CD14-positive monocyte (primary cell): Measurements from ENCODE around the gene ASTN2. TPM values are rescaled to one million over a fixed set of nuclear protein-coding genes. Genes with fewer than 3 reads are reported as not detected.

Experiments used
- DNase-seq, 3 donors: peaks; one replicate each; pipeline ENCODE4 v3.0.0-alpha.2; 2011 to 2022
- H2AFZ ChIP-seq: 2 replicates; pipeline ENCODE4 v1.6.0; 2012; ENCODE audit warnings: mild to moderate bottlenecking, low read depth, low read length, inconsistent platforms; ENCODE audit not compliant: insufficient read depth, poor library complexity, severe bottlenecking
- H3K27ac ChIP-seq, 2 donors: 1 replicate in 1 of 2; 2 replicates in 1 of 2; pipeline ENCODE4 v1.5.1; 2012 to 2013; ENCODE audit warnings: low read length in 2 of 2, control low read depth in 1 of 2, inconsistent platforms in 1 of 2, low read depth in 1 of 2, mild to moderate bottlenecking in 1 of 2
- H3K27me3 ChIP-seq, 2 donors: one replicate each; pipeline versions ENCODE4 v1.6.0 to v1.6.1; 2011 to 2013; ENCODE audit warnings: low read length in 2 of 2; ENCODE audit not compliant: control insufficient read depth in 2 of 2, insufficient read depth in 2 of 2
- H3K36me3 ChIP-seq, 2 donors: replicated peaks in 1 of 2; 1 replicate in 1 of 2; 2 replicates in 1 of 2; pipeline versions ENCODE4 v1.5.1 to v1.6.1; 2012 to 2013; ENCODE audit warnings: low read length in 2 of 2, control low read depth in 1 of 2, inconsistent platforms in 1 of 2, mild to moderate bottlenecking in 1 of 2; ENCODE audit not compliant: insufficient read depth in 2 of 2, control insufficient read depth in 1 of 2
- H3K4me1 ChIP-seq, 2 donors: 1 replicate in 1 of 2; 2 replicates in 1 of 2; pipeline versions ENCODE4 v1.5.1 to v1.6.1; 2012 to 2013; ENCODE audit warnings: low read length in 2 of 2, control low read depth in 1 of 2, inconsistent platforms in 1 of 2, mild to moderate bottlenecking in 1 of 2, moderate library complexity in 1 of 2; ENCODE audit not compliant: insufficient read depth in 2 of 2, control insufficient read depth in 1 of 2
- H3K4me2 ChIP-seq: replicated peaks from 2 replicates; pipeline ENCODE3; 2012; ENCODE audit warnings: low read length, moderate library complexity, mild to moderate bottlenecking; ENCODE audit not compliant: poor library complexity, severe bottlenecking; ENCODE audit errors: extremely low read depth
- H3K4me3 ChIP-seq, 3 experiments: fragments of 200-600 bp in 1 of 3; sonication (generic) in 1 of 3; replicated peaks in 1 of 3; 1 replicate in 2 of 3; 2 replicates in 1 of 3; pipeline ENCODE4 v1.5.1; 2011 to 2013; ENCODE audit warnings: low read length in 3 of 3, mild to moderate bottlenecking in 3 of 3, control low read depth in 2 of 3, low read depth in 2 of 3, inconsistent platforms in 1 of 3, moderate library complexity in 1 of 3
- H3K79me2 ChIP-seq: 2 replicates; pipeline ENCODE4 v1.6.0; 2012; ENCODE audit warnings: mild to moderate bottlenecking, control low read depth, inconsistent platforms, low read length, moderate library complexity; ENCODE audit not compliant: insufficient read depth
- H3K9ac ChIP-seq: 2 replicates; pipeline ENCODE4 v1.6.0; 2017; ENCODE audit warnings: low read length, mild to moderate bottlenecking; ENCODE audit not compliant: insufficient read depth, poor library complexity, severe bottlenecking
- H3K9me3 ChIP-seq, 2 donors: replicated peaks in 1 of 2; 1 replicate in 1 of 2; 2 replicates in 1 of 2; pipeline versions ENCODE4 v1.5.1 to v1.6.1; 2012 to 2013; ENCODE audit warnings: low read length in 2 of 2, control low read depth in 1 of 2; ENCODE audit not compliant: control insufficient read depth in 1 of 2, insufficient read depth in 1 of 2
- H4K20me1 ChIP-seq: 2 replicates; pipeline ENCODE4 v1.6.0; 2012; ENCODE audit warnings: mild to moderate bottlenecking, low read length, control low read depth, moderate library complexity; ENCODE audit not compliant: insufficient read depth
- H3K27ac Mint-ChIP-seq, 7 donors: one replicate each; pipeline ENCODE4 v1.8.0; 2020; ENCODE audit warnings: mild to moderate bottlenecking in 7 of 7, mixed read lengths in 7 of 7, moderate library complexity in 6 of 7, inconsistent platforms in 2 of 7
- H3K27me3 Mint-ChIP-seq, 3 donors: one replicate each; pipeline ENCODE4 v1.8.0; 2021 to 2022; ENCODE audit warnings: low read depth in 3 of 3, mild to moderate bottlenecking in 3 of 3, mixed read lengths in 3 of 3, moderate library complexity in 3 of 3, inconsistent platforms in 1 of 3
- H3K36me3 Mint-ChIP-seq, 2 donors: one replicate each; pipeline ENCODE4 v1.8.0; 2020; ENCODE audit warnings: mixed read lengths in 2 of 2, inconsistent platforms in 1 of 2, mild to moderate bottlenecking in 1 of 2
- H3K4me1 Mint-ChIP-seq: one replicate; pipeline ENCODE4 v1.8.0; 2020; ENCODE audit warnings: mild to moderate bottlenecking, mixed read lengths
- H3K4me3 Mint-ChIP-seq, 2 donors: one replicate each; pipeline ENCODE4 v1.8.0; 2020; ENCODE audit warnings: mild to moderate bottlenecking in 2 of 2, mixed read lengths in 2 of 2, moderate library complexity in 1 of 2
- H3K9me3 Mint-ChIP-seq, 7 donors: one replicate each; pipeline ENCODE4 v1.8.0; 2020 to 2022; ENCODE audit warnings: mixed read lengths in 7 of 7, mild to moderate bottlenecking in 6 of 7, moderate library complexity in 6 of 7, inconsistent platforms in 2 of 7
- CTCF ChIP-seq: fragments of 200-600 bp; IDR thresholded peaks from one replicate; pipeline ENCODE4 v1.8.0; 2022; ENCODE audit warnings: antibody characterized with exemption, mild to moderate bottlenecking
- WGBS: methylation state at CpG from one replicate; pipeline ENCODE4 v1.1.5; 2013; ENCODE audit warnings: missing lambda C conversion rate; ENCODE audit not compliant: insufficient coverage; 5-methylcytosine and 5-hydroxymethylcytosine counted together
- intact Hi-C, 2 donors: fragments of 100-400 bp; cut with micrococcal nuclease; formaldehyde crosslinking; loops; one replicate each; pipeline versions ENCODE4 v1.15.0 to v1.15.1; 2023
- polyA plus RNA-seq, 3 donors: library from polyadenylated mRNA; depleted of rRNA in 1 of 3; unstranded in 2 of 3; stranded (reverse) in 1 of 3; fragments of 300-500 nt in 2 of 3; fragments of >200 nt in 1 of 3; fragmentation: Illumina TruSeq in 2 of 3; gene quantifications; 1 replicate in 2 of 3; 2 replicates in 1 of 3; pipeline ENCODE4 v1.2.3, GENCODE V29; 2012 to 2021

Gene ASTN2
- polyA plus RNA-seq, 3 donors = not detected

GRCh38 chr9:116461632-116462031 lies 953.2 kb downstream of the ASTN2 start:
- peaks cover 0 to 3% of the 10 kb centered on the region in 2 donors for H3K9me3 ChIP-seq
- Mint-ChIP-seq H3K9me3 (peaks cover 3 to 7% (median 4%) of the 10 kb centered on the region in 7 donors), H3K27me3 (peaks cover 0 to 5% (median 3%) of the 10 kb centered on the region in 3 donors), H3K4me1 (no peaks in the 10 kb centered on the region), H3K36me3 (no peaks in the 10 kb centered on the region), H3K4me3 (no peak overlapping the region), H3K27ac (no peak overlapping the region)
- intact Hi-C loops = no loop called here
- no peak overlapping the region for H3K4me3 ChIP-seq
- H3K4me2 ChIP-seq = no peak overlapping the region
- no peak for TF ChIP-seq CTCF
- H3K9ac ChIP-seq = no peak overlapping the region
- H3K27ac ChIP-seq = no peak overlapping the region
- H3K36me3 ChIP-seq = no peaks in the 10 kb centered on the region
- DNase-seq = no peak
- no peaks in the 10 kb centered on the region for H3K4me1 ChIP-seq
- WGBS = 100% methylated on average over 1 of the region's 3 CpGs
- H3K79me2 ChIP-seq = no peaks in the 10 kb centered on the region
- no peaks in the 10 kb centered on the region for H3K27me3 ChIP-seq
- H4K20me1 ChIP-seq = no peaks in the 10 kb centered on the region
- no peak overlapping the region for H2AFZ ChIP-seq

GRCh38 chr9:116460026-116460425 lies 954.8 kb downstream of the ASTN2 start:
- H3K79me2 ChIP-seq = no peaks in the 10 kb centered on the region
- H3K4me1 ChIP-seq = no peaks in the 10 kb centered on the region
- H2AFZ ChIP-seq = no peak overlapping the region
- no peaks in the 10 kb centered on the region for H3K36me3 Mint-ChIP-seq
- H3K9me3 Mint-ChIP-seq = peaks cover 5 to 11% (median 10%) of the 10 kb centered on the region in 7 donors
- WGBS = no CpG with 5 or more reads among the region's 2 CpGs
- H3K4me2 ChIP-seq = no peak overlapping the region
- H3K36me3 ChIP-seq = no peaks in the 10 kb centered on the region
- no peak overlapping the region for H3K4me3 Mint-ChIP-seq
- no peaks in the 10 kb centered on the region for H3K4me1 Mint-ChIP-seq
- no peak for DNase-seq
- H3K27me3 ChIP-seq = no peaks in the 10 kb centered on the region
- H3K27ac Mint-ChIP-seq = no peak overlapping the region
- intact Hi-C loops = no loop called here
- H3K9me3 ChIP-seq = peaks cover 0 to 4% of the 10 kb centered on the region in 2 donors
- H4K20me1 ChIP-seq = no peaks in the 10 kb centered on the region
- no peak overlapping the region for H3K4me3 ChIP-seq
- H3K9ac ChIP-seq = no peak overlapping the region
- TF ChIP-seq CTCF = no peak
- no peak overlapping the region for H3K27ac ChIP-seq
- H3K27me3 Mint-ChIP-seq = peaks cover 0 to 5% (median 1%) of the 10 kb centered on the region in 3 donors
